ENCODE results near the gene COL6A2.
"Not testable (repeated sequence)": the region's sequence is repeated elsewhere in the genome, so short reads cannot be mapped to it uniquely, and the experiment has no call there.

Gene COL6A2

GRCh38 chr21:46097336-46098293 lies at the start of gene COL6A2:
Gene COL6A2, plus strand, starts transcription at chr21:46098112.
- DNase-seq = no peak

DNA sequence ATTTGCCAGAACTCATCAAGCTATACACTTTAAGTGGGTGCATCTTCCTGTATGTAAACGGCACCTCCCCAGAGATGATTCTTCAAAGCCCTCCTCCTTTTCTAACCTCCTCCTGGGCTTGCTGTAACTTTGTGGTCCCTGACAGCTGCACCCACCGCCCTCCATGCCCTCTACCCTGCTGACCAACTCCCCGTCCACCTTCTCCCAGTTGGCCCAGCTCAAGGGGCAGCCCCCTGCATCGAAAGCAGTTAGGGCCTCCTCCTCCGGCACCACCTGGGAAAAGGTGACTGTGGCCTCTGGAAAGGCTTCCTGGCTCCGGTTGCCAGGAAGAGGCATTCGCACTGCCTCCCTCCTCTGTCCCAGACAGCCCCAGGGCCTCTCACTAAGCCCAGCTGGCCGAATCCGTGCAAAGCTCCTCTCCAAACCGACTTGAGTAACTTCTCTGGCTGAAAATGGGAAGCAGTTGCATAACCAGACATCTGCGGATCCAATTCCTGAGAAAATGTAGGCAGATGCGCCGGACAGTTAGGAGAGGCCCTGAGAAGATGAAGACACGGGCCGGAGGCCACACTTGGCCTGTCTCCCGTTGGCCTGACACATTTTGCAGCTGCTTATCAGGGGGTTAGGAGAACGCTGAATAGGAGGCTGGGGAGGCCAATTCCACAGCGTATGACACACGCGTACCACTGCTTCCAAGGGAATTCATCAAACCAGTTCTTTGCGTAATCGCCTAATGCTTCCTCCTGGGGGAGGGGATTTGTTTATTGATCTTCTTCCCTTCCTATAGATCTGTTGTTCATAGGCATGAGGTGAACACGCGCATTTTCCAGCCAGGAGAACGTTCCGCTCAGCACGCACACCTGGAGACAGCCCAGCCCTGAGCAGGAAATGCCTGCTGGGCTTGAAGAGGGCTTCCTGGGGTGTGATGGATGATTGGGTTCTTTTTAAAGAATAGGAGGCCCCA lies 48.7 kb upstream of the COL6A2 start:
- DNase-seq = no peak

GRCh38 chr21:46049890-46050667 lies 47.8 kb upstream of the COL6A2 start:
- no peak for DNase-seq

GRCh38 chr21:46050668-46051378 lies 47.1 kb upstream of the COL6A2 start:
- DNase-seq = no peak

DNA sequence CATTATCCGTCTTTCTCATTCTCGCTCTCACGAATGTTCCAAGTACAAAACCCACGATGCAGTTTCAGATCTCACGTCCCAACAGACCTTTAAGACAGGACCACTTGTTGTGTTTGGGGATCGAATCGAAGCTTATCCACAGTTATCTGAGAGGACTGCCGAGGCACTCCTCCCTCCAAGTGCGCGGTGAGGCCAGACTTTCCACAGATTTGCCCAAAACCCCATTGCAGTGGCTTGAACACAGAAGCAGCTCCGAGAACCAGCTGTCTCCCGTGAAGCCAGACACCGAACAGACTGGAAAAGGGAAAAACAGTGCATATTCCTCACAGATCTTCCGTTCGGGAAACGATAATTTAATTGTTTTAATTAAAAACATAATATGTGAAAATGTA lies 46.5 kb upstream of the COL6A2 start:
- DNase-seq = no peak

DNA sequence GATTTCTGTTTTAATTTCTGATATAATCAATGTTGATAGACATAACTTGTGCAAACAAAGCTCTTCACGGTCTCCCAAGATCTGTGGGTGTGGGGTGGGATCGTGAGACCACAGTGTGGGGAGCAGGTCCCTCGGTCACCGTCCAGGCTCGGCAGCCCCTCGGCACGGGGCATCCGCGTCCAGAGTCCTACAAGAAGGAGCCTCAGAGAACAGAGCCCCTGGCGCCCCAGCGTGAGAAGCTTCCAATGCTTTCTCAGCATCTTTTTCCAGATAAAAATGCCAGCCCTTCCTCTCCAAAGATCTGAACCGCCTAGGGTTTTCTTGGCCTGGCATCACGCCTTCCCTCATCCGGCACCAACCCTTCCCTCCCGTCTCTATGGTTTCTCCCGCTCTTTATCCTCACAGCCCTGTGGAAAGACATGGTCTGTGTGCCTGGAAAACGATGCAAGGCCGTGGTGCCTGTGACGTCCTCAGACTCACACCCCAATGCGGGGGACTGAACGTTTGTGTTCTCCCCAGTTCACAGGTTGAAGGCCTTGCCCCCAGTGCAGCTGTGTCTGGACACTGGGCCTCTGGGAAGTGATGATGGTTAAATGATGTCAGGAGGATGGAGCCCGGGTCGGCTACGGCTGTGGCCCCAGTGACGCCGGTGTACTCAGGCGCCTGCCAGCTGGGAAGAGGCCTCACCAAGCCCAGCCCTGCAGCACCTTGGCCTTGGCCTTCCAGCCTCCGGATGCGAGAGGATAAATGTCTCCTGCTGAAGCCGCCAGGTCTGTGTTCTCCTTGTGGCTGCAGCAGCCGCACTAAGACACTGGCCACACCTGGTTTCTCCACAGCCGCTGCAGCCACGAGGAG lies 45.9 kb upstream of the COL6A2 start:
- DNase-seq = no peak

GRCh38 chr21:46052703-46053651 lies 44.9 kb upstream of the COL6A2 start:
- DNase-seq = no peak

- DNase-seq = no peak
These were observed 43.9 kb upstream of the COL6A2 start for GRCh38 chr21:46054031-46054430.

GRCh38 chr21:46054451-46054881 lies 43.4 kb upstream of the COL6A2 start:
- DNase-seq = no peak

- DNase-seq = no peak
These were observed 42.0 kb upstream of the COL6A2 start for GRCh38 chr21:46055863-46056281.

DNA sequence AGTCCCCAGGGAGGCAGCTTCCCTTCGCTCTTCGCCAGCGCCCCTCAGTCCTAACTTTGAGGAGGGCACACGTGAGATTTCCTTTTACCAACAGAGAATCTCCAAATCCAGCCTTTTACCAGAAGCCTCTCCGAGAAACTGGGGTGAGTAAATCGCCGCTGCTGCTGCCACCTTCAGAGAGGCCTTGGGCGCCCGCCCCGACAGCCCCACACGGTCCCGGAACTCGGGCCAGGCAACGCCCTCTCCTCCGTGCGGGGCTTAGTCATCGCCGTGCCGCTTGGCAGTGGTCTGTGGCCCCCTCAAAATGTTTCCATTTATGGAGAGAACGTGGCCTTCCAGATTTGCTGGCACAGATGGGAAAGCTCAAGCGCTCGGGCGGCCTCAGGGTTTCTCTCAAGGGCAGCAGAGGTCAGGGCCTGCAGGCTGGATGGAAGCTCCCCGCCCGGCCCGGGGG lies 41.4 kb upstream of the COL6A2 start:
- no peak for DNase-seq

- DNase-seq = no peak
These were observed 40.7 kb upstream of the COL6A2 start for GRCh38 chr21:46057111-46057709.

- DNase-seq = no peak
These were observed 40.1 kb upstream of the COL6A2 start for GRCh38 chr21:46057710-46058241.

- DNase-seq = no peak
These were observed 39.3 kb upstream of the COL6A2 start for GRCh38 chr21:46058431-46059145.

DNA sequence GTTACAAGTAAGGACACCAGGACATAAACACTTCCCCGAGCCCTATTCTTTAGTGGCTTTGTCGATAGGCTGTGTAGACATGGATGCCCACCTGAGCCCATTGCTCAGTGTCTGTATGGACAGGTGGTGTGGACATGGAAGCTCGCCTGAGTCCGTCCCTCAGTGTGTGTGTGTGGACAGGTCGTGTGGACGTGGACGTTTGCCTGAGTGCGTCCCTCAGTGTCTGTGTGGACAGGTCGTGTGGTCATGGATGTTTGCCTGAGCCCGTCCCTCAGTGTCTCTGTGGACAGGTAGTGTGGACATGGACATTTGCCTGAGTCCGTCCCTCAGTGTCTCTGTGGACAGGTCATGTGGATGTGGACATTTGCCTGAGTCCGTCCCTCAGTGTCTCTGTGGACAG lies 38.7 kb upstream of the COL6A2 start:
- no peak for DNase-seq

- DNase-seq = not testable (repeated sequence)
These were observed 38.0 kb upstream of the COL6A2 start for GRCh38 chr21:46059711-46060455.

GRCh38 chr21:46060596-46061061 lies 37.3 kb upstream of the COL6A2 start:
- DNase-seq = no peak

All from NCI-H1048 (cell line).